ENCODE results near the gene NLRC4.

The NLRC4 gene

DNA sequence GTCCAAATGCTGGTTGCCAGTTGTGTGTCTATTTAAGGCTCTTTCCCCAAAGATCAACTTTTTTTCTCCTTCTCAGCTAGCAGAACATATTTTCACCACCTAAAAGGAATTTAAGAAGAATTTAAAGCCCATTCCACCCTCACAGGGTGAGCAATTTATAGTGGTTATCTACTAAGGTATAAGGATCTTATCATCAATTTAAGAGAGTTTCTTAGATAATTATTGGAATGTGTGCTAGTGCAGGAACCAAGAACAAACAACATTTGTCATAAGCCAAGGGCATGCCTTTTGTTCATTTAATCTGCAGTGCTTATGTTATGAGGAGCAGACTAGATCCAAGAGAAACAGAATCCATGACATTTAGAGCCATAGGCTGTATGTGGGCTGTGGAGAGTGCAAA lies 37.2 kb downstream of the NLRC4 start:
- no peak overlapping the region for H3K9ac ChIP-seq (ENCODE audit: low read length)
- H3K9me3 ChIP-seq (replicated peaks; ENCODE audit: insufficient read depth, low read length) = no peaks in the 10 kb centered on the region
- no peaks in the 10 kb centered on the region for H3K9me2 ChIP-seq (replicated peaks; ENCODE audit: insufficient read depth, low read length)
- H3F3A ChIP-seq (ENCODE audit: insufficient read depth, low read length) = no peaks in the 10 kb centered on the region
- 0 out of 2 replicates have a peak, but pooled peaks cover 6% of the 10 kb centered on the region for H3K4me1 ChIP-seq (ENCODE audit: low read length)
- H2AFZ ChIP-seq (ENCODE audit: low read length) = no peak overlapping the region
- H3K27ac ChIP-seq (ENCODE audit: low read length) = no peak overlapping the region
- no peaks in the 10 kb centered on the region for H4K20me1 ChIP-seq (ENCODE audit: insufficient read depth, low read length)
- H3K4me2 ChIP-seq (ENCODE audit: low read depth, low read length) = no peak overlapping the region
- H3K27me3 ChIP-seq (replicated peaks; ENCODE audit: insufficient read depth, low read length) = no peaks in the 10 kb centered on the region
- no peaks in the 10 kb centered on the region for H3K36me3 ChIP-seq (replicated peaks; ENCODE audit: insufficient read depth, low read length)
- H3K79me2 ChIP-seq (ENCODE audit: low read length) = no peaks in the 10 kb centered on the region
- no peak for TF ChIP-seq EZH2phosphoT487 (IDR thresholded peaks at IDR 0.05; ENCODE audit: low read length)
- TF ChIP-seq, protein P1, sequence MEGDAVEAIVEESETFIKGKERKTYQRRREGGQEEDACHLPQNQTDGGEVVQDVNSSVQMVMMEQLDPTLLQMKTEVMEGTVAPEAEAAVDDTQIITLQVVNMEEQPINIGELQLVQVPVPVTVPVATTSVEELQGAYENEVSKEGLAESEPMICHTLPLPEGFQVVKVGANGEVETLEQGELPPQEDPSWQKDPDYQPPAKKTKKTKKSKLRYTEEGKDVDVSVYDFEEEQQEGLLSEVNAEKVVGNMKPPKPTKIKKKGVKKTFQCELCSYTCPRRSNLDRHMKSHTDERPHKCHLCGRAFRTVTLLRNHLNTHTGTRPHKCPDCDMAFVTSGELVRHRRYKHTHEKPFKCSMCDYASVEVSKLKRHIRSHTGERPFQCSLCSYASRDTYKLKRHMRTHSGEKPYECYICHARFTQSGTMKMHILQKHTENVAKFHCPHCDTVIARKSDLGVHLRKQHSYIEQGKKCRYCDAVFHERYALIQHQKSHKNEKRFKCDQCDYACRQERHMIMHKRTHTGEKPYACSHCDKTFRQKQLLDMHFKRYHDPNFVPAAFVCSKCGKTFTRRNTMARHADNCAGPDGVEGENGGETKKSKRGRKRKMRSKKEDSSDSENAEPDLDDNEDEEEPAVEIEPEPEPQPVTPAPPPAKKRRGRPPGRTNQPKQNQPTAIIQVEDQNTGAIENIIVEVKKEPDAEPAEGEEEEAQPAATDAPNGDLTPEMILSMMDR (IDR thresholded peaks at IDR 0.05; ENCODE audit: low read length) = no peak
- no peak for TF ChIP-seq EZH2 (optimal IDR thresholded peaks at IDR 0.05; ENCODE audit: low read depth, low read length)
- no peak for DNase-seq
- no peak overlapping the region for H3K4me3 ChIP-seq (ENCODE audit: low read length)

DNA sequence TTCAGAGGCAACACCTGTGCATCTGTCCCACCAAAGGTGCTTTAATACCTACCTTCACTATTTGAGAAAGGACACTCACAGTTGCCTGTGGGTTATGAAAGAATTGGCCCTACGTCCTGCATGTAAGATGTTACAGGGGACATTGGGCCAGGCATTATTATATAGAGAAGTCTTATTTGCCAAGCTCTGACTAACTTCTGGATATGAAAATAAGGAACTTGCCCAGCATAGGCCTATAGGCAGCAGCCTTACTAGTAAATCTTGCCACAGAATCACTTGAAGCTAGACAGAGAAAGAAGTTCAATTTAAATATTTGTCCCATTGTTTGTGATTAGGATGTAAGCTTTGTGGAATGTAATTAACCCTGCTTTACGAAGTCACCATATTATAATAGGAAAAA lies 41.7 kb downstream of the NLRC4 start:
- Histone ChIP-seq H2AFZ (ENCODE audit: low read length) (no peak overlapping the region), H3K4me3 (ENCODE audit: low read length) (no peak overlapping the region), H3K9me2 (replicated peaks; ENCODE audit: insufficient read depth, low read length) (no peaks in the 10 kb centered on the region), H3K9ac (ENCODE audit: low read length) (no peak overlapping the region), H3K27me3 (replicated peaks; ENCODE audit: insufficient read depth, low read length) (no peaks in the 10 kb centered on the region), H3K9me3 (replicated peaks; ENCODE audit: insufficient read depth, low read length) (no peaks in the 10 kb centered on the region), H3K36me3 (replicated peaks; ENCODE audit: insufficient read depth, low read length) (no peaks in the 10 kb centered on the region), H3K4me2 (ENCODE audit: low read depth, low read length) (no peak overlapping the region), H4K20me1 (ENCODE audit: insufficient read depth, low read length) (no peaks in the 10 kb centered on the region), H3K79me2 (ENCODE audit: low read length) (no peaks in the 10 kb centered on the region), H3K4me1 (ENCODE audit: low read length) (no peaks in the 10 kb centered on the region), H3F3A (ENCODE audit: insufficient read depth, low read length) (no peaks in the 10 kb centered on the region), H3K27ac (ENCODE audit: low read length) (no peak overlapping the region)
- no peak for DNase-seq
- TF ChIP-seq, protein P1 (IDR thresholded peaks at IDR 0.05; ENCODE audit: low read length) = no peak
- TF ChIP-seq EZH2 (optimal IDR thresholded peaks at IDR 0.05; ENCODE audit: low read depth, low read length) (no peak), EZH2phosphoT487 (IDR thresholded peaks at IDR 0.05; ENCODE audit: low read length) (no peak)

DNA sequence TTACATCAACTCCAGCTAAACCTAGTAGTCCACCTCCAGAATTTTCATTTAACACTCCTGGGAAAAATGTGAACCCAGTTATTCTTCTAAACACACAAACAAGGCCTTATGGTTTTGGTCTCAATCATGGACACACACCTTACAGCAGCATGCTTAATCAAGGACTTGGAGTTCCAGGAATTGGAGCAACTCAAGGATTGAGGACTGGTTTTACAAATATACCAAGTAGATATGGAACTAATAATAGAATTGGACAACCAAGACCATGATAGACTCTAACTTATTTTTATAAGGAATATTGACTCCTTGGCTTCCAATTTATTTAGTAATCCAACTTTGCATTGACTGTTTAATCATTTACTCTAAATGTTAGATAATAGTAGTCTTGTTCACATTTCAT lies 44.2 kb downstream of the NLRC4 start:
- no peaks in the 10 kb centered on the region for H3K9me3 ChIP-seq (replicated peaks; ENCODE audit: insufficient read depth, low read length)
- H3K9ac ChIP-seq (ENCODE audit: low read length) = no peak overlapping the region
- no peaks in the 10 kb centered on the region for H3F3A ChIP-seq (ENCODE audit: insufficient read depth, low read length)
- H3K4me3 ChIP-seq (ENCODE audit: low read length) = no peak overlapping the region
- H2AFZ ChIP-seq (ENCODE audit: low read length) = no peak overlapping the region
- no peaks in the 10 kb centered on the region for H3K27me3 ChIP-seq (replicated peaks; ENCODE audit: insufficient read depth, low read length)
- H4K20me1 ChIP-seq (ENCODE audit: insufficient read depth, low read length) = no peaks in the 10 kb centered on the region
- H3K9me2 ChIP-seq (replicated peaks; ENCODE audit: insufficient read depth, low read length) = no peaks in the 10 kb centered on the region
- H3K79me2 ChIP-seq (ENCODE audit: low read length) = no peaks in the 10 kb centered on the region
- H3K36me3 ChIP-seq (replicated peaks; ENCODE audit: insufficient read depth, low read length) = no peaks in the 10 kb centered on the region
- no peak overlapping the region for H3K27ac ChIP-seq (ENCODE audit: low read length)
- H3K4me2 ChIP-seq (ENCODE audit: low read depth, low read length) = no peak overlapping the region
- no peaks in the 10 kb centered on the region for H3K4me1 ChIP-seq (ENCODE audit: low read length)
- TF ChIP-seq EZH2 (optimal IDR thresholded peaks at IDR 0.05; ENCODE audit: low read depth, low read length) = no peak
- TF ChIP-seq, protein P1 (IDR thresholded peaks at IDR 0.05; ENCODE audit: low read length) = no peak
- TF ChIP-seq EZH2phosphoT487 (IDR thresholded peaks at IDR 0.05; ENCODE audit: low read length) = no peak
- no peak for DNase-seq

Data from MM.1S (cell line).